ENCODE results near the gene PLK5.

The PLK5 gene

GRCh38 chr19:1560286-1560882 is 36.5 kb downstream of the PLK5 start:
- no peaks in the 10 kb centered on the region for H3K27me3 ChIP-seq (ENCODE audit: control insufficient read depth, low read length)
- TF ChIP-seq CTCF (IDR thresholded peaks at IDR 0.05; ENCODE audit: low read depth, low read length, poor library complexity, severe bottlenecking): no peak
- no peak for TF ChIP-seq EZH2phosphoT487 (IDR thresholded peaks at IDR 0.05; ENCODE audit: borderline replicate concordance, low read length)
- H4K20me1 ChIP-seq (ENCODE audit: control insufficient read depth, insufficient read depth, low read depth, low read length): no peaks in the 10 kb centered on the region
- H3K36me3 ChIP-seq (ENCODE audit: control insufficient read depth, low read length): no peaks in the 10 kb centered on the region
- no peaks in the 10 kb centered on the region; the same call in 1 of the 2 replicates for H3K79me2 ChIP-seq (ENCODE audit: control insufficient read depth, low read length)
- no peak overlapping the region for H3K4me2 ChIP-seq (ENCODE audit: low read length)
- no peaks in the 10 kb centered on the region for H3F3A ChIP-seq (ENCODE audit: control insufficient read depth, insufficient read depth)
- no peak overlapping the region for H3K27ac ChIP-seq (ENCODE audit: low read depth, low read length)
- H3K9me3 ChIP-seq (ENCODE audit: control insufficient read depth, insufficient read depth, low read length): no peaks in the 10 kb centered on the region
- no peak overlapping the region for H3K4me3 ChIP-seq (ENCODE audit: low read length)
- no peaks in the 10 kb centered on the region for H3K4me1 ChIP-seq (ENCODE audit: control insufficient read depth, low read length)
- H3K9me2 ChIP-seq (replicated peaks; ENCODE audit: control insufficient read depth, low read length): no peaks in the 10 kb centered on the region

GRCh38 chr19:1561236-1561842 is 37.5 kb downstream of the PLK5 start:
- Histone ChIP-seq H3K36me3 (ENCODE audit: control insufficient read depth, low read length) (no peaks in the 10 kb centered on the region), H3F3A (ENCODE audit: control insufficient read depth, insufficient read depth) (no peaks in the 10 kb centered on the region), H3K79me2 (ENCODE audit: control insufficient read depth, low read length) (peaks cover 5% of the 10 kb centered on the region; the same call in 1 of the 2 replicates), H3K4me1 (ENCODE audit: control insufficient read depth, low read length) (no peaks in the 10 kb centered on the region), H3K27me3 (ENCODE audit: control insufficient read depth, low read length) (no peaks in the 10 kb centered on the region), H3K9me3 (ENCODE audit: control insufficient read depth, insufficient read depth, low read length) (no peaks in the 10 kb centered on the region), H4K20me1 (ENCODE audit: control insufficient read depth, insufficient read depth, low read depth, low read length) (no peaks in the 10 kb centered on the region), H3K27ac (ENCODE audit: low read depth, low read length) (no peak overlapping the region), H3K4me2 (ENCODE audit: low read length) (no peak overlapping the region), H3K4me3 (ENCODE audit: low read length) (no peak overlapping the region), H3K9me2 (replicated peaks; ENCODE audit: control insufficient read depth, low read length) (no peaks in the 10 kb centered on the region)
- no peak for TF ChIP-seq EZH2phosphoT487 (IDR thresholded peaks at IDR 0.05; ENCODE audit: borderline replicate concordance, low read length)
- no peak for TF ChIP-seq CTCF (IDR thresholded peaks at IDR 0.05; ENCODE audit: low read depth, low read length, poor library complexity, severe bottlenecking)

- Histone ChIP-seq H3K9me3 (ENCODE audit: control insufficient read depth, insufficient read depth, low read length) (no peaks in the 10 kb centered on the region), H3K4me2 (ENCODE audit: low read length) (no peak overlapping the region), H3K27me3 (ENCODE audit: control insufficient read depth, low read length) (no peaks in the 10 kb centered on the region), H3K9me2 (replicated peaks; ENCODE audit: control insufficient read depth, low read length) (no peaks in the 10 kb centered on the region), H4K20me1 (ENCODE audit: control insufficient read depth, insufficient read depth, low read depth, low read length) (no peaks in the 10 kb centered on the region), H3K4me1 (ENCODE audit: control insufficient read depth, low read length) (peaks cover 3% of the 10 kb centered on the region; the same call in 1 of the 2 replicates), H3K36me3 (ENCODE audit: control insufficient read depth, low read length) (no peaks in the 10 kb centered on the region), H3K79me2 (ENCODE audit: control insufficient read depth, low read length) (peaks cover 5% of the 10 kb centered on the region; the same call in 1 of the 2 replicates), H3K4me3 (ENCODE audit: low read length) (no peak overlapping the region), H3F3A (ENCODE audit: control insufficient read depth, insufficient read depth) (no peaks in the 10 kb centered on the region), H3K27ac (ENCODE audit: low read depth, low read length) (no peak overlapping the region)
- TF ChIP-seq CTCF (IDR thresholded peaks at IDR 0.05; ENCODE audit: low read depth, low read length, poor library complexity, severe bottlenecking) (no peak), EZH2phosphoT487 (IDR thresholded peaks at IDR 0.05; ENCODE audit: borderline replicate concordance, low read length) (no peak)
Measured at GRCh38 chr19:1563251-1563650, 39.4 kb downstream of the PLK5 start.

Measured in DOHH2 (cell line).